ENCODE data around the gene CLCA2. TPM values are rescaled to one million over a fixed set of nuclear protein-coding genes. Genes with fewer than 3 reads are reported as not detected.

The CLCA2 gene
- total RNA-seq, 1 donor from 2014 or later = 32.0 TPM

Other genes starting within 250 kb of the CLCA2 start
- gene ODF2L, start 27.8 kb upstream of the CLCA2 start, total RNA-seq = 52.2 TPM
- not detected for gene CLCA1, start 44.8 kb downstream of the CLCA2 start, total RNA-seq
- gene CLCA4, start 122.9 kb downstream of the CLCA2 start, total RNA-seq = 1.8 TPM

Measured in skin of body (tissue), 1 donor.